Panc1 (cell line): Measurements from ENCODE around the gene FIS1.

Experiments
- POLR2AphosphoS5 ChIP-seq: IDR thresholded peaks from 2 replicates; pipeline ENCODE4 v1.6.1; 2012; ENCODE audit warnings: mild to moderate bottlenecking, low read depth, low read length, moderate library complexity
- SIN3A ChIP-seq: IDR thresholded peaks from 2 replicates; pipeline ENCODE4 v1.6.1; 2012; ENCODE audit warnings: low read depth, mild to moderate bottlenecking, low read length, moderate library complexity, borderline replicate concordance; ENCODE audit not compliant: insufficient read depth
- TF ChIP-seq, protein P1 (sequence below): fragments of 450-650 bp; IDR thresholded peaks from 2 replicates; pipeline ENCODE4 v1.5.1; 2017; ENCODE audit warnings: mild to moderate bottlenecking
- TF ChIP-seq, protein P2 (sequence below), 2 experiments: IDR thresholded peaks; 2 replicates each; pipeline ENCODE4 v1.6.1; 2011 to 2012; ENCODE audit warnings: low read depth in 2 of 2, control low read depth in 1 of 2, low read length in 1 of 2, mild to moderate bottlenecking in 1 of 2, moderate library complexity in 1 of 2; ENCODE audit not compliant: insufficient read depth in 1 of 2

DNA sequence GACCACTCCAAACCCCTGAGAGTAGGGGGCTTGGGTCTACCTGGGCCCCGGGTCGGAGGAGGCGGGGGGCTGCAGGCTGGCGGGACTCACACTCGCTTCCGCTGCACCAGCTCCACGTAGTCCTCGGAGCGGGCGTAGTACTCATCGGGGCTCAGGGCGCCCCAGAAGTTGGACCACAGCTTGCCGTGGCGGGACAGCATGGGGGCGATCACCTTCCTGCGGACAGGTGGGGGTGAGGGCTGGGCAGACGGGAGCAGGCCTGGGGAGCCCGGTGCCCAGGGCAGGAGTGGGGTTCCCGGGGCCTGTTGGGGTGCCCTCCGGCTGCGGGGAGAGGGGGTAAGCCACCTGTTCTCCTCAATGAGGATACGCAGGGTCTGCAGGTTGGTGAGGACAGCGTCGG lies 33.4 kb downstream of the FIS1 start:
- TF ChIP-seq, protein P1, sequence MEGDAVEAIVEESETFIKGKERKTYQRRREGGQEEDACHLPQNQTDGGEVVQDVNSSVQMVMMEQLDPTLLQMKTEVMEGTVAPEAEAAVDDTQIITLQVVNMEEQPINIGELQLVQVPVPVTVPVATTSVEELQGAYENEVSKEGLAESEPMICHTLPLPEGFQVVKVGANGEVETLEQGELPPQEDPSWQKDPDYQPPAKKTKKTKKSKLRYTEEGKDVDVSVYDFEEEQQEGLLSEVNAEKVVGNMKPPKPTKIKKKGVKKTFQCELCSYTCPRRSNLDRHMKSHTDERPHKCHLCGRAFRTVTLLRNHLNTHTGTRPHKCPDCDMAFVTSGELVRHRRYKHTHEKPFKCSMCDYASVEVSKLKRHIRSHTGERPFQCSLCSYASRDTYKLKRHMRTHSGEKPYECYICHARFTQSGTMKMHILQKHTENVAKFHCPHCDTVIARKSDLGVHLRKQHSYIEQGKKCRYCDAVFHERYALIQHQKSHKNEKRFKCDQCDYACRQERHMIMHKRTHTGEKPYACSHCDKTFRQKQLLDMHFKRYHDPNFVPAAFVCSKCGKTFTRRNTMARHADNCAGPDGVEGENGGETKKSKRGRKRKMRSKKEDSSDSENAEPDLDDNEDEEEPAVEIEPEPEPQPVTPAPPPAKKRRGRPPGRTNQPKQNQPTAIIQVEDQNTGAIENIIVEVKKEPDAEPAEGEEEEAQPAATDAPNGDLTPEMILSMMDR: no peak
- TF ChIP-seq POLR2AphosphoS5 (no peak), SIN3A (no peak)
- TF ChIP-seq, protein P2, sequence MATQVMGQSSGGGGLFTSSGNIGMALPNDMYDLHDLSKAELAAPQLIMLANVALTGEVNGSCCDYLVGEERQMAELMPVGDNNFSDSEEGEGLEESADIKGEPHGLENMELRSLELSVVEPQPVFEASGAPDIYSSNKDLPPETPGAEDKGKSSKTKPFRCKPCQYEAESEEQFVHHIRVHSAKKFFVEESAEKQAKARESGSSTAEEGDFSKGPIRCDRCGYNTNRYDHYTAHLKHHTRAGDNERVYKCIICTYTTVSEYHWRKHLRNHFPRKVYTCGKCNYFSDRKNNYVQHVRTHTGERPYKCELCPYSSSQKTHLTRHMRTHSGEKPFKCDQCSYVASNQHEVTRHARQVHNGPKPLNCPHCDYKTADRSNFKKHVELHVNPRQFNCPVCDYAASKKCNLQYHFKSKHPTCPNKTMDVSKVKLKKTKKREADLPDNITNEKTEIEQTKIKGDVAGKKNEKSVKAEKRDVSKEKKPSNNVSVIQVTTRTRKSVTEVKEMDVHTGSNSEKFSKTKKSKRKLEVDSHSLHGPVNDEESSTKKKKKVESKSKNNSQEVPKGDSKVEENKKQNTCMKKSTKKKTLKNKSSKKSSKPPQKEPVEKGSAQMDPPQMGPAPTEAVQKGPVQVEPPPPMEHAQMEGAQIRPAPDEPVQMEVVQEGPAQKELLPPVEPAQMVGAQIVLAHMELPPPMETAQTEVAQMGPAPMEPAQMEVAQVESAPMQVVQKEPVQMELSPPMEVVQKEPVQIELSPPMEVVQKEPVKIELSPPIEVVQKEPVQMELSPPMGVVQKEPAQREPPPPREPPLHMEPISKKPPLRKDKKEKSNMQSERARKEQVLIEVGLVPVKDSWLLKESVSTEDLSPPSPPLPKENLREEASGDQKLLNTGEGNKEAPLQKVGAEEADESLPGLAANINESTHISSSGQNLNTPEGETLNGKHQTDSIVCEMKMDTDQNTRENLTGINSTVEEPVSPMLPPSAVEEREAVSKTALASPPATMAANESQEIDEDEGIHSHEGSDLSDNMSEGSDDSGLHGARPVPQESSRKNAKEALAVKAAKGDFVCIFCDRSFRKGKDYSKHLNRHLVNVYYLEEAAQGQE (IDR thresholded peaks at IDR 0.05; ENCODE audit: insufficient read depth in 1 of 2, low read depth in 2 of 2, low read length in 1 of 2): no peak
